GM10266 (cell line): Measurements from ENCODE around the gene TBC1D9B.

ENCODE experiments used
- DNase-seq: peaks from one replicate; pipeline ENCODE4 v3.0.0; 2012; ENCODE audit errors: extremely low spot score
- CTCF ChIP-seq: IDR thresholded peaks from 2 replicates; pipeline ENCODE4 v1.5.1; 2012; ENCODE audit warnings: mild to moderate bottlenecking, low read depth; ENCODE audit not compliant: control insufficient read depth, insufficient read depth; ENCODE audit errors: missing control alignments

Gene TBC1D9B

GRCh38 chr5:179812997-179813607 is 94.6 kb downstream of the TBC1D9B start:
- TF ChIP-seq CTCF, result no peak
- no peak for DNase-seq

GRCh38 chr5:179812135-179812825 is 95.4 kb downstream of the TBC1D9B start:
- no peak for DNase-seq
- TF ChIP-seq CTCF, result no peak
